Brain microvascular endothelial cell (primary cell): ENCODE measurements around the gene DHX15.
A peak's percentile ranks its signal among the peaks of the same experiment; 100 is the strongest.

ENCODE experiments used
- DNase-seq: peaks from one replicate; pipeline ENCODE4 v3.0.0-alpha.2; 2020
- H3K27ac ChIP-seq: fragments of 250-450 bp; sonication (Bioruptor Pico); 2 replicates; pipeline ENCODE4 v1.5.1; 2020; ENCODE audit warnings: mild to moderate bottlenecking, moderate library complexity
- H3K27me3 ChIP-seq: fragments of 250-450 bp; sonication (Bioruptor Pico); replicated peaks from 2 replicates; pipeline ENCODE4 v1.5.1; 2020; ENCODE audit warnings: mild to moderate bottlenecking
- H3K36me3 ChIP-seq: fragments of 250-450 bp; sonication (Bioruptor Pico); replicated peaks from 2 replicates; pipeline ENCODE4 v1.5.1; 2020; ENCODE audit warnings: mild to moderate bottlenecking
- H3K4me3 ChIP-seq: 2 replicates; pipeline ENCODE4 v1.5.1; 2011; ENCODE audit warnings: low read depth, mild to moderate bottlenecking, control low read depth, low read length, moderate library complexity
- in situ Hi-C: cut with HindIII; loops from 2 replicates; pipeline ENCODE4 v1.10.0; 2017; ENCODE audit warnings: low sequenced_read_pairs, low pct_ligation_motif_present
- TF ChIP-seq, protein P1 (sequence below): IDR thresholded peaks from 2 replicates; pipeline ENCODE4 v1.5.1; 2011; ENCODE audit warnings: low read depth, mild to moderate bottlenecking, moderate library complexity, low read length, control low read depth, inconsistent platforms; ENCODE audit errors: missing control alignments

Gene DHX15

DNA sequence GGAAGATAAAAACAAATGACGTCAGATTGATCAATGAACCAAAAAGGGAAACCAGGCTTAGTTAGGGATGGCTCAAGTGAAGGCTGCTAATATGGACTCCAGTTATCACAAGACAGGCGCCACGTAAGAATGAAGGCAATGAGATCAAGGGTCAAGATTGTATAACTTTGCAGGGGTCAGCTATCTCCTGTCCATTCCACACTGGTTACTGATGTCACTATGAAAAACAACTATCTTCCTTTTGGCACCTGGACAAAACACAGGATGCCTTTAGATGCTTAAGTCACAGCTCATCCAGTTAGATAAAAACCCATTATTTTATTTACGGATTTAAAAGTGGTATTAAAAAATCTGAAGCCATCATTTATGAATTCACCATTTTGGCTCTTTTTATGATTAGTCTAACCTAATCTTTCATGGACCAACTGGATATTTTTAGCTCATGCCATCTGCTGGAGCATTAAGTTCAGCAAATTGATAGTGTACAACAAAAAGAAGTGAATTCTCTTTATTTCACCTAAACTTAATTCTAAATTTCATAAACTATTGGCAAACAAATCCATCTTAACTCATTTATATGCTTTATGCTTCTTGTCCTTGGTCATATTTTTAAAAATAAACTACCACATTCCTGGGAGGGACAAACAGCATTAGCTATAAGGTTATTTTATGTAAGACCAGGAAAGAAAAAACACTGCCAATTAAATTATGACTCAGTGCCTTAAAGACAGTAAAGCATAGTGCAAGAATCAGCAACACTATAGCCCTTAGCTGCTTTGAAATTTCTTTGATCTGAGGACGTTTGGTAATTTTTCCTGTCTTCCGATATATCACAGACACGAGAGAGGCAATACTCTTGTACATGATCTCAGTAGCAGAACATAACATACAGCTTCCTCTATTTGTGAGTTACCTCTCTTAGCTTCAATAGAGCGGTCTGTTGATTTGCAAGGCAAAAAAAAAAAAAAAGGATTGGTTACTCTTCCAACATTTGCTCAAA lies 27.0 kb downstream of the DHX15 start:
- no peak overlapping the region for H3K27ac ChIP-seq
- in situ Hi-C loops, result no loop called here
- peak; percentile 41 for DNase-seq

GRCh38 chr4:24551492-24552289 lies 32.7 kb downstream of the DHX15 start:
- no peak for DNase-seq
- in situ Hi-C loops, result no loop called here
- H3K27me3 ChIP-seq, result no peaks in the 10 kb centered on the region
- TF ChIP-seq, protein P1, sequence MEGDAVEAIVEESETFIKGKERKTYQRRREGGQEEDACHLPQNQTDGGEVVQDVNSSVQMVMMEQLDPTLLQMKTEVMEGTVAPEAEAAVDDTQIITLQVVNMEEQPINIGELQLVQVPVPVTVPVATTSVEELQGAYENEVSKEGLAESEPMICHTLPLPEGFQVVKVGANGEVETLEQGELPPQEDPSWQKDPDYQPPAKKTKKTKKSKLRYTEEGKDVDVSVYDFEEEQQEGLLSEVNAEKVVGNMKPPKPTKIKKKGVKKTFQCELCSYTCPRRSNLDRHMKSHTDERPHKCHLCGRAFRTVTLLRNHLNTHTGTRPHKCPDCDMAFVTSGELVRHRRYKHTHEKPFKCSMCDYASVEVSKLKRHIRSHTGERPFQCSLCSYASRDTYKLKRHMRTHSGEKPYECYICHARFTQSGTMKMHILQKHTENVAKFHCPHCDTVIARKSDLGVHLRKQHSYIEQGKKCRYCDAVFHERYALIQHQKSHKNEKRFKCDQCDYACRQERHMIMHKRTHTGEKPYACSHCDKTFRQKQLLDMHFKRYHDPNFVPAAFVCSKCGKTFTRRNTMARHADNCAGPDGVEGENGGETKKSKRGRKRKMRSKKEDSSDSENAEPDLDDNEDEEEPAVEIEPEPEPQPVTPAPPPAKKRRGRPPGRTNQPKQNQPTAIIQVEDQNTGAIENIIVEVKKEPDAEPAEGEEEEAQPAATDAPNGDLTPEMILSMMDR, result no peak
- H3K4me3 ChIP-seq, result no peak overlapping the region
- H3K36me3 ChIP-seq, result peaks cover 15% of the 10 kb centered on the region
- H3K27ac ChIP-seq, result peak overlapping the region; percentile 30

More for the DNA sequence above, 27.0 kb downstream of the DHX15 start:
- Histone ChIP-seq H3K4me3 (no peak overlapping the region), H3K27me3 (no peaks in the 10 kb centered on the region), H3K36me3 (peaks cover 9% of the 10 kb centered on the region)
- TF ChIP-seq, protein P1, result no peak

DNA sequence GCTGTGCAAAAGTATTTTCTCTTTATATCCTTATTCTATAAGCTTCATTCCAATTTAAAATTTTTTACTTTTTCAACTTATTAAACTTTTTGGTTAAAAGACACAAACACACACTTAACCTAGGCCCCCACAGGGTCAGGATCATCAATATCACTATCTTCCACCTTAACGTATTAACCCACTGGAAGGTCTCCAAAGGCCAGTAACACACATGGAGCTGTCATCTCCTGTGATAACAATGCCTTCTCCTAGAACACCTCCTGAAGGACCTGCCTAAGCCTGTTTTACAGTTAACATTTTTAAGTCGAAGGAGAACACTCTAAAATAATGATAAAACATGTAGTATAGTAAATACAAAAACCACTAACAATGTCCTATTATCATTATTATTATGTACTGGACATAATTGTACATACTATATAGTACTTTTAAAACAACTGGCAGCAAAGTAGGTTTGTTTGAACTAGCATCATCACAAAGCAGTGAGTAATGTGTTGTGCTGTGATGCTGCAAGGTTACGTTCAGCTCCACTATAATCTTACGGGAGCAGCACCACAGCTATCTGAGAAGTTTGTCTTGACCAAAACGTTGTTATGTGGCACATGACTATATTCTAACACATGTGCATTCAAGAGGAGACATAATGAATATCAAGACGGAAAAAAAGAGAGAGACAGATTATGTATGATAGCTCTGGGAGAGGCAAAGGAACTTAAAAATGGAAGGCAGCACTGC lies 33.7 kb downstream of the DHX15 start:
- Histone ChIP-seq H3K4me3 (no peak overlapping the region), H3K27ac (no peak overlapping the region), H3K27me3 (no peaks in the 10 kb centered on the region), H3K36me3 (peaks cover 10% of the 10 kb centered on the region)
- in situ Hi-C loops, result no loop called here
- no peak for DNase-seq
- TF ChIP-seq, protein P1, result no peak

DNA sequence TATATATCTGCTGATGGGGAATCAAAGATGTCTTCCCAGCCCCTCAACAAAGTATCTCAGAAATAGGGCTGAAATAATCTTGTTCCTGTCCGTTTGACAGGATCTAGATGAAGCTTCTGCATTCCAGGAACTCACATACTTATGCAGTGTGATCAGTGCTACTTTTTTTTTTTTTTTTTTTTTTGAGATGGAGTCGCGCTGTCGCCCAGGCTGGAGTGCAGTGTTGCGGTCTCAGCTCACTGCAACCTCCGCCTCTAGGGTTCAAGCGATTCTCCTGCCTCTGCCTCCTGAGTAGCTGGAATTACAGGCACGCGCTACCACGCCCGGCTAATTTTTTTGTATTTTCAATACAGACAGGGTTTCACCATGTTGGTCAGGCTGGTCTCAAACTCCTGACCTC lies 36.4 kb downstream of the DHX15 start:
- in situ Hi-C loops, result no loop called here
- no peak overlapping the region for H3K27ac ChIP-seq
- no peak overlapping the region for H3K4me3 ChIP-seq
- peaks cover 6% of the 10 kb centered on the region for H3K36me3 ChIP-seq
- no peaks in the 10 kb centered on the region for H3K27me3 ChIP-seq
- TF ChIP-seq, protein P1, result no peak
- DNase-seq, result no peak

DNA sequence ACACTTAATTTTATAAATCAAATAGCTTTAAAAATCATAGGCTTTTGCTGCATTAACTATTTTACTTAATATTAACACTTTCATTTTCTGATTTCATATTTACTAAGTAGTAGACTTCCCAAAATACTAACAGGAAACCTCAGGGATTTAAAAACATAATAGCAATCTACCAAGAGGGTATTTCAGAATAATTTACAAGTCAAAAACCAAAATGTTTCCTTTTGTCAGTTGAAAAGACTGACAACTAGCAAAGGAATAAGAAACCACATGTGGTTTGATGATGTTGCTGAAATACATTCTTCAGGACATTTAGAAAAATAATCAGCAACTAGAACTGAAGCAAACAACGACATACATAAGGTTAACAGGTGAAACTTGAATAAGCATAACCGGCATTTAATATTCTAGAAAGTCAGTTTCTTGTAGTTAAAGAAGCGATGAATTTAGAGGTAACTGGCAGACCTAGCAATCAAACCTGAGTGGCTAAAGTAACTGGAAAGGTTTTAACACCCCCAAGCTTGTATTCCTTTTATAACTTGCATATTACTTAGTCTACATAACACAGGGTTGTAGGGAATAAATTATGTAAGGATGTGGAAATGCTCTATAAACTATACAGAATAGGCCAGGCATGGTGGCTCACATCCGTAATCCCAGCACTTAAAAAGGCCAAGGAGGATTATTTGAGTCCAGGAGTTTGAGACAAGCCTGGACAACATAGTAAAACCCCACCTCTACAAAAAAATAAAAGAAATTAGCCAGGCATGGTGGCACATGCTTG lies 40.0 kb downstream of the DHX15 start:
- Histone ChIP-seq H3K27me3 (no peaks in the 10 kb centered on the region), H3K4me3 (no peak overlapping the region), H3K36me3 (peaks cover 21% of the 10 kb centered on the region), H3K27ac (no peak overlapping the region)
- in situ Hi-C loops, result no loop called here
- DNase-seq, result no peak
- TF ChIP-seq, protein P1, result no peak
